SK-MEL-5 (cell line): ENCODE measurements around the gene SBF2. TPM values are rescaled to one million over a fixed set of nuclear protein-coding genes. Genes with fewer than 3 reads are reported as not detected.

Experiments used
- DNase-seq: peaks from one replicate; pipeline ENCODE4 v3.0.0-alpha.2; 2016; ENCODE audit warnings: low read depth, low spot score
- in situ Hi-C: cut with HindIII; loops from 2 replicates; pipeline ENCODE4 v1.10.0; 2016; ENCODE audit warnings: low sequenced_read_pairs, high pct_unique_total_duplicates, low pct_unique_long_range_greater_than_20kb
- total RNA-seq: library from RNA; depleted of rRNA; stranded (reverse); fragments of >200 nt; shearing (Covaris generic); gene quantifications from 2 replicates; pipeline ENCODE4 v1.2.3, GENCODE V29; 2014

Gene SBF2
- total RNA-seq, 1 experiment from 2014 or later, result 29.6 TPM

GRCh38 chr11:10304495-10305261 is 10.7 kb upstream of the SBF2 start, which contains the start of gene ADM:
Gene ADM (plus strand): TSS chr11:10305073. CDS start chr11:10305701, 628 bp downstream.
- in situ Hi-C loops, result no loop called here
- peak; percentile 96 for DNase-seq

GRCh38 chr11:10303558-10304363 is 9.7 kb upstream of the SBF2 start:
- in situ Hi-C loops, result no loop called here
- DNase-seq, result peak; percentile 22

GRCh38 chr11:10302744-10303557 is 8.9 kb upstream of the SBF2 start:
- peak; percentile 60 for DNase-seq
- in situ Hi-C loops, result no loop called here

DNA sequence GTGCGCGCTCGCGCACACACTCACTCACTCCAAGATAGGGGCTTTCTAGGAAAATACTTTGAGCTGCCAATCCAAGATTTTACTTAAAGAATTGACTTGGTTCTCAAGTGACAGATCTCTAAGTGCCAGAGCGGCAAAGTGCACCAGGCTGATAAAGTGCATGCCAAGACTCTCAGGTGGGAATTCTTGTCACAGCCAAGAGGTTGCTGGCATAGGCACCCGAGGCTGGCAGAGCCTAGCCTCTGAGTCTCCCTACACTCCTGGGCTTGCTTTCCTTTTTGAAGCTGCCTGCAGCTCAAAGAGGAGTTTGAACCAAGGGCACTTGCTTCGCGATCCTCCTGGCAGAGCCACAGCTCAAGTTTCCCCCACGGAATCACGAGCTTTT is 8.3 kb upstream of the SBF2 start:
- no peak for DNase-seq
- in situ Hi-C loops, result no loop called here

DNA sequence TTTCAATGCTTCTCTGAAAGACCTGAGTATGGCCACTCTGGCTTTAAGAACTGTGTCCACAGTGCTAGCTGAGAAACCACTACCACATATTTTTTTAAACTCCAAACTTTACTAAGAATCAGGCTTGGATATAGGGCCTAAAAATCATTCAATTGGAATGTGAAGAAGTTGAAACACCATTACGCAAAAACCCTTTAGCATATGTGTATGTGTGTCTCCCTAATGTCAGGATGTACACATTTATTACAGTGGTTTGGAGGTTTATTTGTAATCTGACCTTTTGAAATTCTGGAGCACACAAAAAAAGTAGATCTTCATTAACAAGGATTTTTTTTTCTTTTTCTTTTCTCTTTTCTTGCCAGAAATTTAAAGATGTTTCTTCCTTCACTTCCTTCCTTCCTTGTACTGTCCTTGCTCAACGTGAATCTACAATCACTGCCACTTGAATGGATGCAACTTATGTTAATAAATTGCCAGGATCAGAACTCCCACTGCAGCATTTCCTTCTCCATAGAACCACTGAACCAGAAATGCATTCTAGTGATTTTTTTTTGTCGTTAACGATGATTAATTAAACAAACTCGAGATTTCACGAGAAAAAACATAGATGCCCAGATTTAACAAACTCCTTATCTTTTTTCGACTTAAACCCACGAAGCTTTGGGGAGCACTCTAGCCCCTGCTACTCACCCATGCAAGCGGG is 7.8 kb upstream of the SBF2 start:
- in situ Hi-C loops, result no loop called here
- DNase-seq, result no peak

DNA sequence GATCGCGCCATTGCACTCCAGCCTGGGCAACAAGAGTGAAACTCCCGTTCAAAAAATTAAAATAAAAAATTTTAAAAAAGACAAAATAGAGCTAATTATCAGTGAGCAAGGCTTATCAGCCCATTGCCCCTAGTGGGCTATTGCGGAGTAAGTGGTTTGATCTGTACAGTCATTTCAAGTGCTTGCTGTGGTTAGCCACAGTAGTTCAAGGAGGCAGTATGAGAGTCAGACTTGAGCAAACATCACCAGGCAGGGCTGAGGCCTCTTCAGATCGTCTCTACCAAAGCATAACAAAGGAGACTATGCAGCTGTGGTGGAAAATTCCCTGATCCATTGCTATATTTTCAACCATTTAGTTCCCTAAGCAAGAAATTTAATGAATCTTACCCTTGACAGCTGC is 4.3 kb upstream of the SBF2 start:
- in situ Hi-C loops, result no loop called here
- peak; percentile 34 for DNase-seq

DNA sequence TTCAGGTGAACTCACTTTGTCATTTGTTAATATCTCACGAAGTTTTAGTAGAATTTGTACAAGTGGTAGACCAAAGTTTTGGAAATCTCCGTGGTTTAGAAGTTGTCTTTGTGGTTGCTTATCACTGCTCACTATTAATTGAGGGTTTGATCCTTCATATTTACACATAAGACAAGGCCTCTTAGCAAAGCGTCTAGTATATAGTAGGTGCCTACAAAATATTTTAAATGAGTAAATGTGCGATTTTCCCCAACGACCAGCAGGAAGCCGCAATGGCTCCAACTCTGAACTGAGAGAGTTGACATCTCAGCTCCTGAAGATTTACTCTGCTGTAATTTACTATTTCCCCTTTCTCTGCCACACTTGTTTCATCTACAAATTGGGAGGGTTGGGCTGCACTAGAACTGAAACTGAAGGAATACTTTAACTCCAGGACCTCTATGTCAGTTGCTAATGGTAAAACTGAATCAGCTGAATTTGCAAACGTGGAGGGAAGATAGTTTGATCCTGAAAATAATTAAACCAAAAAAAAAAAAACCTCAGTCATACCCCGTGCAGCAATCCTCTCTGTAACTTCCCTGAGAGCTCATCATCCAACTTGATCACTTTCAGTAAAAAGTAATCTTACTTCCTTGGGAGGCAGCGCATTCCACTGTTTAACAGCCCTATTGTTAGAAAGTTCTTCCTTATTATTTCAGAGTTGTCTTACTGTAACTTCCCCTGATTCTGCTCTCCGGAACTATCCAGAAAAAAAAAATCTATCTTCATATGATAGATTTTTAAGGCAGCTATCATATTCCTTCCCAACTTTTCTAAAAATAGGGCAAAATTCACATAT is 1.3 kb upstream of the SBF2 start:
- DNase-seq, result no peak
- in situ Hi-C loops, result no loop called here

DNA sequence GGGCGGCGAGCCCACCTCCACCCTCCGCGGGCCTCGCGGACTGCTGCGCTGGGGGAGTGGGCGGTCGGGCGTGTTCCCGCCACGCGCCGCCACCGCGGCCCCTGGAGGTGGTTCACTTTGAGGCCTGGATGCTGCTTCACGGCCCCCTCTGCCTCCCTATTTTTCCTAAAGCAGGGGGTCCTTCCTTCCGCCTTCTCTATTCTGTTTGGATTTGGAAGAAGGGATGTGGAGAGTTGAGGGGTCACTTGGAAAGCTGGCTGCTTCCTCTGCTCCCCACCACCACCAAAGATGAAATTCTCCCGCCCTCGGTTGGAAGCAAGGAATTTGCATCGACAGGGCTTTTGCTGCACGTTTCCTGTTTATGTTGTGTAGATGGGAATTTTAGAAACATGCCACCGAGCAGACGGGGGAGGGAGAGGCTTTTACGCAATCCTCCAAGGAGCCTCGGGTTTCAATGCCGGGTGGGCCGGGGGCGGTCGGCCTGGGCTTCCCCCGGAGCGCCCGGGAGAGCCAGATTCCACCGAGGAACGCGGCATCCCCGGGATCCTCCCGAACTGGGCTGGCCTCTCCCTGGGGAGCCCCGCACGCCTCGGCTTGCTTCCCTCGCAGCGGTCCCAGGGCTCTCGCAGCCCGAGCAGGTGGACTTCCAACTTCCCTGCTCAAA is 403 bp upstream of the SBF2 start:
- in situ Hi-C loops, result no loop called here
- DNase-seq, result peak; percentile 41

DNA sequence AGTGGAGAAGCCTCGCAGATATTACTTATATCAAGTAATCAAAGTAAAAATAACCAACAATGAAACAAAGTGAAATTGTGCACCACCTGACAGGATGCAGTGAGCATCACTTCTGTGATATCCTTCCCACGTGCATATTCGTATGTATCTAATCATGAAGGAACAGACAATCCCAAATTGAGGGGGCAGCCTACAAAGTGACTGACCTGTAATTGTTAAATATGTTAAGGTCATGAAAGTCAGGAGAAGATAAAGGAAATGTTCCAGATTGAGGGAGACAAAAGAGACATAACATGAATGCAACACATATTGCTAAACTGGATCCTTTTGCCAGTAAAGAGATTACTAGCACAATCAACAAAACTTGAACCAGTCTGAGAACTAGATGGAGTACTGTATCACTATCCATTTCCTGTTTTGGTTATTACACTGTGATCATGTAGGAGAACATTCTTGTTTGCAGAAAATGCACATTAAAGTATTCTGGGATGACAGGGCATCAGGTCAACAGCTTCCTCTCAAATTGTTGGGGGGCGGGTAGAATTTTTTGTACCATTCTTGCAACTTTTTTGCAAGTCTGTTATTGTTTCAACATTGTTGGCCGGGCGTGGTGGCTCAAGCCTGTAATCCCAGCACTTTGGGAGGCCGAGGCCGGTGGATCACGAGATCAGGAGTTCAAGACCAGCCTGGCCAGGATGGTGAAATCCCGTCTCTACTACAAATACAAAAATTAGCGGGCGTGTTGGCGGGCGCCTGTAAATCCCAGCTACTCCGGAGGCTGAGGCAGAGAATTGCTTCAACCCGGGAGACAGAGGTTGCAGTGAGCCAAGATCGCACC is 2.0 kb downstream of the SBF2 start:
- in situ Hi-C loops, result no loop called here
- no peak for DNase-seq

DNA sequence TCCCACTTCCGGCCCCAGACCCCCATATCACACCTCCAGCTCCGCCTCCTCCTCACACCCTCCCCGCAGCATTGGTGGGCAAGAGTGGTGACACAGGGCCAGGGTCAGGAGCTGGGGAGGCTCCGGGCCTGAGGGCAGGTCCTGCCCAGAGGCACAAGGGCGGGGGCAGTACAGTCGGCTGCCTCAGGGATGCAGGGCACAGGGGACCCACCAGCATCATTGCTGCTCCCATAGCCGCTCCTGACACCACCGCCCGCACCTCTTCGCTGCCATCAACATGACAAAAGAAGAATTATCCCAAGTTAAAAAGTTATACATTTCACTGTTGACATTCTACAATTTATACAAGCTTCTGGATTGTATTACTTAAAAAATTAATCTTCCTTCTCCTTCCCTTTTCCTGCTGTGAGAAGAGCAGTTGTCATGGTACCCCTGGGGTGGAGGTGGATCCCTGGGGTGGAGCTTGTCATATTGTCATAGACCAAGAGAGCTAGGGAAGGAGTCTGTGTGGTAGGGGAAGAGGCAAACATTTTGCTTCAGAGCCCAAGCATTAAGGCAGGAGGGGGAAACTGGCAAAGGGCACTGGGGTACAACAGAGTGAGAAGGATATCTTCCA is 4.1 kb downstream of the SBF2 start:
- in situ Hi-C loops, result no loop called here
- no peak for DNase-seq

GRCh38 chr11:10288881-10289764 is 4.9 kb downstream of the SBF2 start:
- DNase-seq, result no peak
- in situ Hi-C loops, result no loop called here

DNA sequence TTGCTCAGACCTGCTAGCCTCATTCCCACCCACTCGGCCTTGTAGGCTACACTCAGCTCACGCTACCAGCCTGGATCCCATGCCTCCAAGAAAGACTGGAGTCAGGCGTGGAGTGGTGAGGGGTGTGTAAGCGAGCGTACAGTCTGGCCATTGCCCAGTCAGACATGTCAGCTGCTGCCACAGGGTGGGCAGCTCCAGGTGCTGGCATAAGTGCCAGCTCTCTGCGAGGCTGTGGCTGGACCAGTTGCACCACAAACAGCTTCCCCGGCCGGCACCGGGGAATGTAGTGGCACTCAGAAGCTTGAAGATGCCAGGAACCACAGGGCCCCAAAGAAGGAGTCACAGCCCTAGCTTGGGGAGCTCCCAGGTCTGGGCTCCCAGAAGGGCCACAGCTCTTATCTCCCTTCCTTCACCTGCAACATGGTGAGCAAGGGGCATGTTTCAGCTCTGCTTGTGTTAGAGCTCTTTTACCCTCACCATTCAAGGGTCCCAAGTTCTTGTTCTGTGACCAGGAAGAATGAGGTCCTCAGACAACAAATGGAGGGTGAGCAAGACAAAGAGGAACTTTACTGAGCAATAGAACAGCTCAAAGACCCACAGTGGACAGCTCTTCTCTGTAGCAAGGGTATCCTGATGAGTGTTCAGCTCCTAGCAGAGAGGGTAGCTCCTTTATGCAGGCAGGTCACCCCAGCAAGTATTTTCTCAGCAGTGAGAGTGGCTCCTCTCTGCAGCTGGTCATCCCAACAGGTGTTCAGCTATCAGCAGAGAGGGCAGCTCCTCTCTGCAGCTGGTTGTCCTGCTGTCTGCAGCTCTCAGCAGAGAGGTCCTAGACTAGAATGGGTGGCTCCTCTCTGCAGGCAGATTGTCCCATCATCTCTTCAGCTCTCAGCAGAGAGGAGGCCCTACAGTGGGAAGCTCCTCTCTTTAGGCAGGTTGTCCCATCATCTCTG is 6.0 kb downstream of the SBF2 start:
- in situ Hi-C loops, result no loop called here
- DNase-seq, result no peak

- no peak for DNase-seq
- in situ Hi-C loops, result no loop called here
These were observed 6.9 kb downstream of the SBF2 start for GRCh38 chr11:10287140-10287539.
